T47D (cell line): ENCODE results near the gene GAST.
A peak's percentile ranks its signal among the peaks of the same experiment; 100 is the strongest.
"Not testable (repeated sequence)": the region's sequence is repeated elsewhere in the genome, so short reads cannot be mapped to it uniquely, and the experiment has no call there.

Experiments used
- DNase-seq, 2 experiments: peaks; one replicate each; pipeline versions ENCODE4 v3.0.0 to v3.0.0-alpha.2; 2011 to 2012; ENCODE audit warnings: low read depth in 1 of 2, low spot score in 1 of 2
- JUND ChIP-seq: IDR thresholded peaks from 2 replicates; pipeline ENCODE4 v1.6.1; 2012; ENCODE audit warnings: low read depth
- in situ Hi-C: cut with HindIII; loops from 2 replicates; pipeline ENCODE4 v1.10.0; 2016; ENCODE audit warnings: low sequenced_read_pairs, low pct_unique_long_range_greater_than_20kb

GAST gene

DNA sequence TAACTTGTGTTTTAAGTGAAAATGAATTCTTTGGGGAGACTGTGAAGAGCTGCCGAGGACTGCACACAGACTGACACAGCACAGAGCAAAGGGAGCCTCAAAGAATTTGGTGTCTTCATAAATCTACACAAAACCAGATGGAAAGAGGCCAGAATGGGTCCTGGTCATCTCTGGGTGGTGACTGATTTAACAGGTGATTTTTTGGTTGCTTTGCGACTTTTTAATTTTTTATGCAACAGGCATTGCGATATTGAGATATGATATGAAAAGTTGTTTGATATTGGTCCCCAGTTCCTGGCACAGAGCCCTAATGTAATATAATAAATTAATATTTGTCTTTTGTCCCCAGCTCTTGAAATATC lies 36.1 kb upstream of the GAST start:
- no peak for DNase-seq
- TF ChIP-seq JUND: no peak
- in situ Hi-C loops: no loop called here

DNA sequence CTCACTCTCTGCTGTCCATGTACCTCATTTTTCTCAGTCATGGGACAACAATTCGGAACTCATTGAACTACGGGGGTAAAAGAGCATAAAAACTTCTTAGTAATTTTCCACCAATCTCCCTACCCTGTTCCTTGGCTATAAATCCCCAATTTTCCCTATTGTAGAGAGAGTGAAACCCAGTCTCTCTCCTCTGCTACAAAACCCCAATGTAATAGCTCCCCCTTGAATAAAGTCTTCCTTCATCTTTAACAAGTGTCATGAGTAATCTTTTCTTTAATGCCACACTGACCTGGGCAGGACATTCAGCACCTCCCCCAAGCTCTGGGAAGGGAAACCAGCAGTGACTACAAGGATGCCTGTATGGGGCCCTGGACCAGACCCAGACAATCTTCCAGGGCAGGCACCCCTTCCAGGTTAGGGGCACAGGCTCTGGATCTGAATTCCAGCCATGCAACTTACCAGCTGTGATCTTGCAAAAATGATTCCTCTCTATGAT lies 33.7 kb upstream of the GAST start:
- peak in 1 of 2 experiments; percentile 66 for DNase-seq
- in situ Hi-C loops: no loop called here
- TF ChIP-seq JUND: no peak

GRCh38 chr17:41678907-41679739 lies 33.0 kb upstream of the GAST start:
- no peak for TF ChIP-seq JUND
- DNase-seq: peak in 1 of 2 experiments; percentile 36
- in situ Hi-C loops: no loop called here

GRCh38 chr17:41679740-41680425 lies 32.2 kb upstream of the GAST start:
- in situ Hi-C loops: no loop called here

DNA sequence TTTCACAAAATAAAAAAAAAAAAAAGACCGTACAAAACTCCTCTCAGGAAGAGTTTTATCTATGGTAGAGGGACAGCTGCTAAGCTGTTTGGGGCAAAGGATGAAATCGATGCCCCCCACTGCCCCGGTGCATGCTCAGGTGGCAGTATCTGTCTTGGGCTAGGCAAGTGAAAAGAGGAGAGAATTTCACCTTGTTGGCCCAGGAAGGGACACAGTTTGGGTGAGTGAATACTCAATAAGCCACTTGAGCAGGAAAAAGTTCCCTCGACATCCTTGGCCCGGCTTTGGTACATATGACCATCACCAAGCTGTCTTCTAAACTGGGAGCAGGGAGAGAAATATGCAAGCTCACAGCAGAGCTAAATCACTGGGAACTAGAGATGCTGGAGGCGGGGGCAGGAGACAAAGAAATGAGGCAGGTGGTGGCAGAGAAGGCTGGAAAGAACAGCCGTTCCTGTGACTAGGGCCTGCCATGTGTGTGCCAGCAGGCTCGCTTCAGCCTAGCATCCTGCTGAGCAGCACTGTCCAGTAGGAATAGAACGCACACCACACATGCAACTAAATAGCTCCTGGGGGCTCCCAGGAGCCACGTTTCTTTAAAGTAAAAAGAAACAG lies 31.6 kb upstream of the GAST start:
- TF ChIP-seq JUND: no peak
- DNase-seq: no peak
- in situ Hi-C loops: no loop called here

More at GRCh38 chr17:41679740-41680425, 32.2 kb upstream of the GAST start:
- DNase-seq: no peak
- no peak for TF ChIP-seq JUND

DNA sequence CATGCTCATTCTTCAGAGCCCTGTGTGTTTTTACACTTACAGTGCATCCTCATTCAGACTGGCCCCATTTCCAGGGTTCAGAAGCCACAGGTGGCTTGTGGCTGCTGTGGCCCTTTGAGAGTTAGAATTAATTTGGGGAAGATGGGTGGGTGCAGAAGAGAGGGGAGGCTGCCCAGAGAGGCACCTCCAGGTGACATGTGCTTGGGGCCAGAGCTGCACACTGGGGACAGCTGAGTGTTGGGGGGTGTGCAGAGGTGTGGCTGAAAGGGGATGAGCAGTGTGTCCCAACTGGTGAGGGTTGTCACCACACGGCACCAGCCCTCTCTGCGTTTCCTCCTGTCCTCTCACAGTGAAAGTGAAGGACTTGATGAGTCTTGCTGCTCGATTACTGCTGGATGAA lies 30.4 kb upstream of the GAST start:
- TF ChIP-seq JUND: no peak
- no peak for DNase-seq
- in situ Hi-C loops: no loop called here

- DNase-seq: no peak
- TF ChIP-seq JUND: no peak
- in situ Hi-C loops: no loop called here
These were observed 29.5 kb upstream of the GAST start for GRCh38 chr17:41682631-41683030.

- no peak for TF ChIP-seq JUND
- no peak for DNase-seq
- in situ Hi-C loops: no loop called here
These were observed 28.6 kb upstream of the GAST start for GRCh38 chr17:41683441-41684007.

GRCh38 chr17:41684035-41684434 lies 28.1 kb upstream of the GAST start:
- TF ChIP-seq JUND: no peak
- DNase-seq: no peak
- in situ Hi-C loops: no loop called here

DNA sequence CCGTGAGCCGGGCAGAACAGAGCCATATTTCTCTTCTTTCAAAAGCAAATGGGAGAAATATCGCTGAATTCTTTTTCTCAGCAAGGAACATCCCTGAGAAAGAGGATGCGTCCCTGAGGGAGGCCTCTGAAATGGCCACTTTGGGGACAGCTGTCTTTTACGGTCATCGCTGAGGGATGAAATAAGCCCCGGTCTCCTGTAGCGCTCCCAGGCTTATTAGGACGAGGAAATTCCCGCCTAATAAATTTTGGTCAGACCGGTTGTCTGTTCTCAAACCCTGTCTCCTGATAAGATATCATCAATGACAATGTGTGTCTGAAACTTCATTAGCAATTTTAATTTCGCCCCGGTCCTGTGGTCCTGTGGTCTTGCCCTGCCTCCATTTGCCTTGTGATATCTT lies 26.4 kb upstream of the GAST start:
- DNase-seq, in situ Hi-C loops: not testable (repeated sequence)

DNA sequence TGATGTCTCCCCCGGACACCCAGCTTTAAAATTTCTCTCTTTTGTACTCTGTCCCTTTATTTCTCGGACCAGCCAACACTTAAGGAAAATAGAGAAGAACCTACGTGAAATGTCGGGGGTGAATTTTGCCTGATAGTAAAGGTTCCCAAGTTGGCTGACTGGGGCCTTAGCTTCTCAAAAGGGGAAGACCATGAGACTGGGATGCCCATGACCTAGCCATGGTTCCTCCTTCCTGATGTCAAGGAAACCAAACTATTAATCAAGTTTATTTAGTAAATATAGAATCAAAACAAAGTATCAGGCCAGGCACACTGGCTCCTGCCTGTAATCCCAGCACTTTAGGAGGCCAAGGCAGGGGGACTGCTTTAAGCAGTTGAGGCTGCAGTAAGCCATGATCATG lies 25.9 kb upstream of the GAST start:
- TF ChIP-seq JUND: no peak
- in situ Hi-C loops: no loop called here
- DNase-seq: no peak

DNA sequence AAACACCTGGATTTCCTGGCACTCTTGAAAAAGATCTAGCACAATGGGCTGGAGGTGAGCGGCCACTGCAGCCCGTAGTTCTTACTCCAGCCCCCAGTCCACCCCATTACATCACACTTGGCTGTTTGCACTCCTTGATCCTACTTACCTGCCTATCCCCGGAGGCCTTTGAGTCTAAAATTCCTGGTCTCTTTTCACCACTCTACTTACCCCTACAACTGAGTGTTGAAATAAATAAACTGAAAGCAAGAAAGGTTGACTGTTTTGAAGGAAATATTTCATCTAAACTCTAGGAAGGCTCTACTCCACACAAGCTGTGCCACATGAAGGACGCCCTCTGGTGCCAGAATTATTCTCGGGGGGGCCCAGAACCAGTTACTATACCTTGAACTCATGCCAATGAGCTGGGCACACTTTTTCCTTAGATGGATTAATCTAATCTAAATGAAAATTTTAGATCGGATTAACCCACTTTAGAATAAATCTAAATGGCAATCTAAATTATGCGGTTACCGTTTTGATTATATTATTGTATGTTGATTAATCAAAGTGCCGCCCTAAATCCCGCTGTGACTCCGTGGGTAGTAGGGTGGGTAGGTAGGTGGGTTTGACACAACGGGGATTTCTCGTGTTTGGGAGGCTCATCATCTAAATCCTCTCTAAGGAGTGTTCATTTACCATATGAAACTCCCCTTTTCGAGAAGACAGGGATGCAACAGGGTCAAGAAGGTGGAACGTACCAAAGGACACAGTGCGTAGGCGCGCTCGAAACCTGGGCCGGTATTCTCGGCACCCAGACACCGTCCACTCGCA lies 24.1 kb upstream of the GAST start:
- TF ChIP-seq JUND: no peak
- DNase-seq: peak in 1 of 2 experiments; percentile 83
- in situ Hi-C loops: no loop called here
